Tibial artery (tissue), 4 donors: ENCODE results near the gene SEZ6.

Experiments
- DNase-seq, 2 donors: peaks; one replicate each; pipeline ENCODE4 v3.0.0-alpha.2; 2019
- H3K27ac ChIP-seq, 2 donors: fragments of 200-600 bp; sonication (generic) in 1 of 2; 1 replicate in 1 of 2; 2 replicates in 1 of 2; pipeline ENCODE4 v1.5.1; 2018 to 2019; ENCODE audit warnings: mild to moderate bottlenecking in 1 of 2
- H3K27me3 ChIP-seq, 2 donors: fragments of 200-600 bp; sonication (generic) in 1 of 2; one replicate each; pipeline versions ENCODE4 v1.5.1 to v1.6.0; 2016 to 2019
- H3K36me3 ChIP-seq, 3 donors: fragments of 200-600 bp; sonication (generic) in 2 of 3; one replicate each; pipeline ENCODE4 v1.5.1; 2016 to 2019; ENCODE audit warnings: mild to moderate bottlenecking in 2 of 3
- H3K4me1 ChIP-seq, 4 donors: fragments of 200-600 bp; sonication (generic) in 2 of 4; 1 replicate in 3 of 4; 2 replicates in 1 of 4; pipeline ENCODE4 v1.5.1; 2016 to 2019
- H3K4me3 ChIP-seq, 2 donors: fragments of 200-600 bp; sonication (generic) in 1 of 2; 1 replicate in 1 of 2; 2 replicates in 1 of 2; pipeline ENCODE4 v1.5.1; 2018 to 2019; ENCODE audit warnings: mild to moderate bottlenecking in 2 of 2
- H3K9me3 ChIP-seq, 3 donors: fragments of 200-600 bp; sonication (generic) in 1 of 3; one replicate each; pipeline ENCODE4 v1.5.1; 2016 to 2019
- intact Hi-C: fragments of 100-400 bp; cut with DNase I; formaldehyde crosslinking; loops from one replicate; pipeline ENCODE4 v1.15.0; 2023; ENCODE audit warnings: low total_unique reads
- TF ChIP-seq, protein P1 (sequence below), 2 experiments: fragments of 200-600 bp in 1 of 2; fragments of 450-650 bp in 1 of 2; IDR thresholded peaks; one replicate each; pipeline ENCODE4 v1.5.1; 2017 to 2019; ENCODE audit warnings: antibody characterized with exemption in 2 of 2, mild to moderate bottlenecking in 1 of 2, moderate library complexity in 1 of 2

Gene SEZ6

DNA sequence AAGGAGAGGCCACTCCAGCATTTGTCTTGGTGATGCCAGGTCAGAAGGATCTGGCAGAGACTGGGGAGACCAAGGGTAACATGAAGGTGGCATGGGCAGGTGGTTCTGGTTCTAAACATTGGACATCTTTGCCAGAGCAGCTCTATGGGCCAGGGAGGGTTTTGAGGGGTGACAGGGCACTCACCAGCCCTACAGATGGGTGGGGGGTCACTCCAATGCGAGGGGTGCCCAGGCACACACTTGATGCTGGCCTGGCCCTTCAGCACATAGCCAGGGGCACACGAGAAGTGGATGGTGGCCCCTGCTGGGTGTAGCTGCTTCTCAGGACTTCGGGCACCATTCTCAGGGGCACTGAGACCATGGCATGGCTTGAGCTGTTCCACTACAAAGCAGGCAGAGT, 49.0 kb downstream of the SEZ6 start:
- H3K36me3 ChIP-seq, result no peaks in the 10 kb centered on the region
- H3K9me3 ChIP-seq, result no peaks in the 10 kb centered on the region
- peak in 1 of 2 donors; percentile 31 for DNase-seq
- peaks cover 0 to 16% of the 10 kb centered on the region in 2 donors for H3K27me3 ChIP-seq
- no peak overlapping the region for H3K4me3 ChIP-seq
- H3K27ac ChIP-seq, result no peak overlapping the region
- peaks cover 0 to 9% (median 6%) of the 10 kb centered on the region in 4 donors for H3K4me1 ChIP-seq
- intact Hi-C loops, result no loop called here
- TF ChIP-seq, protein P1, sequence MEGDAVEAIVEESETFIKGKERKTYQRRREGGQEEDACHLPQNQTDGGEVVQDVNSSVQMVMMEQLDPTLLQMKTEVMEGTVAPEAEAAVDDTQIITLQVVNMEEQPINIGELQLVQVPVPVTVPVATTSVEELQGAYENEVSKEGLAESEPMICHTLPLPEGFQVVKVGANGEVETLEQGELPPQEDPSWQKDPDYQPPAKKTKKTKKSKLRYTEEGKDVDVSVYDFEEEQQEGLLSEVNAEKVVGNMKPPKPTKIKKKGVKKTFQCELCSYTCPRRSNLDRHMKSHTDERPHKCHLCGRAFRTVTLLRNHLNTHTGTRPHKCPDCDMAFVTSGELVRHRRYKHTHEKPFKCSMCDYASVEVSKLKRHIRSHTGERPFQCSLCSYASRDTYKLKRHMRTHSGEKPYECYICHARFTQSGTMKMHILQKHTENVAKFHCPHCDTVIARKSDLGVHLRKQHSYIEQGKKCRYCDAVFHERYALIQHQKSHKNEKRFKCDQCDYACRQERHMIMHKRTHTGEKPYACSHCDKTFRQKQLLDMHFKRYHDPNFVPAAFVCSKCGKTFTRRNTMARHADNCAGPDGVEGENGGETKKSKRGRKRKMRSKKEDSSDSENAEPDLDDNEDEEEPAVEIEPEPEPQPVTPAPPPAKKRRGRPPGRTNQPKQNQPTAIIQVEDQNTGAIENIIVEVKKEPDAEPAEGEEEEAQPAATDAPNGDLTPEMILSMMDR (IDR thresholded peaks at IDR 0.05), result no peak

DNA sequence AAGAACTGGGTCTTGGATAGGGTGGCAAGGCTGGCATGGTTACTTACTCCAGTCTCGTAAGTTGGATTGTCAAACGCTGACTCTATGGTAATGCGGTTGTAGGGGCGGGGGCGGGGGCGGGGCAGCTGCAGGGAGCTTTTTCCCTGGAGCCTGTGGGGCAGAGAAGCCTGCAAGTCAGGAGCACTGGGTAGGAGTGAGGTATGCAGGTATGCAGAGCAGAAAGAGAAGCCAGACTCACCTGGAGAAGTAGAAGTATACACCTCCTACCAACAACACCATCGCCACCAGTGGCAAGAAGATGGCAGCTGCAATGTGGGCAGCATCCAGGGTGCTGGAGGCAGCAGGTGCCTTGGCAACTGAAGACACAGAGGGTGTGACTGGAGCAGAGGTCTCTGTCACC, 49.7 kb downstream of the SEZ6 start:
- H3K9me3 ChIP-seq, result no peaks in the 10 kb centered on the region
- TF ChIP-seq, protein P1 (IDR thresholded peaks at IDR 0.05), result no peak

DNA sequence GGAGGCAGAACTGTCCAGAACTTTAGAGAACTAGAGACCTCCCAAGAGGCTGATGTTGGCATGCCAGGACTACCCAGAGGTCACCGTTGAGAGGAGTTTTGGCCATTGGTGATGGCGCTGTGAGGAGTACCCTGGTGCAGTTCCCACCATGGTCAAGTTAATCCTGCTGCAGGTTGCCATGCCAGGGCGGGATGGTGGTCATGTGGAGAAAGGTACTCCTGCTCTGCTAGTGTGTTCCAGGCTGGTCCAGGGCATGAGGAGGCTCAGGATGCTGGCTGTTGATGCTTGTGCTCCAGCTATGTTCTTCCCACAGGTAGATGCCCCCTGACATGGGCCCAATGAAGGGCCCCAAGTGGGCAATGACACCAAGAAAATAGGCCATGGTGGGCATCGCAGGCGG, 50.4 kb downstream of the SEZ6 start:
- H3K4me1 ChIP-seq, result peaks cover 0 to 9% (median 6%) of the 10 kb centered on the region in 4 donors
- intact Hi-C loops, result no loop called here
- H3K27me3 ChIP-seq, result peaks cover 0 to 3% of the 10 kb centered on the region in 2 donors
- H3K4me3 ChIP-seq, result no peak overlapping the region
- no peak overlapping the region for H3K27ac ChIP-seq
- DNase-seq, result peak in 1 of 2 donors; percentile 58
- H3K36me3 ChIP-seq, result no peaks in the 10 kb centered on the region
- no peaks in the 10 kb centered on the region for H3K9me3 ChIP-seq
- TF ChIP-seq, protein P1 (IDR thresholded peaks at IDR 0.05), result no peak

More for the DNA sequence above, 49.7 kb downstream of the SEZ6 start:
- Histone ChIP-seq H3K27me3 (peaks cover 0 to 8% of the 10 kb centered on the region in 2 donors), H3K4me3 (no peak overlapping the region), H3K4me1 (peaks cover 0 to 9% (median 6%) of the 10 kb centered on the region in 4 donors), H3K36me3 (no peaks in the 10 kb centered on the region), H3K27ac (no peak overlapping the region)
- DNase-seq, result no peak
- intact Hi-C loops, result no loop called here

DNA sequence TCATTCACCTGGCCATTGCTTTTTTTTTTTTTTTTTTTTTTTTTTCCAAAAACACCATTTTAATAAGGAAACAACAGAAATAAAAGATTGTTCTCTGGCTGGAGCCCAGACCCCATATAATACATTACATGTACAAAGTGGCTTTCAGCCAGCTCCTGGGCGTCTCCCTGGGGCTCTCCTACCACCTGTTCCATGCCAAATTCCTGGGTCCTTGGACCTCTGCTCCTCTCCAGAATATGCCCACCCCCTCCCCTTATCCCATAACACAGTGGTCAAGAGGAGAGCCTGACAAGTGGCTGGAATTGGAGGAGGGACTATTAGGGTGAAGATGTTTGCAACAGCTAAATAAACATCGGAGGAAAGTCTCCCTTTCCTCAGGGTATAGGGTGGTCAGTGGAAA, 50.9 kb downstream of the SEZ6 start:
- TF ChIP-seq, protein P1 (IDR thresholded peaks at IDR 0.05), result no peak
- Histone ChIP-seq H3K9me3 (no peaks in the 10 kb centered on the region), H3K4me1 (peaks cover 0 to 9% (median 6%) of the 10 kb centered on the region in 4 donors), H3K27ac (no peak overlapping the region), H3K4me3 (no peak overlapping the region), H3K36me3 (no peaks in the 10 kb centered on the region), H3K27me3 (no peaks in the 10 kb centered on the region)
- peak in 1 of 2 donors; percentile 40 for DNase-seq
- intact Hi-C loops, result loop anchor here (5.0 kb wide), 1 partner anchor 618 kb away; the partner anchor contains the start of genes IFT20 and TNFAIP1

DNA sequence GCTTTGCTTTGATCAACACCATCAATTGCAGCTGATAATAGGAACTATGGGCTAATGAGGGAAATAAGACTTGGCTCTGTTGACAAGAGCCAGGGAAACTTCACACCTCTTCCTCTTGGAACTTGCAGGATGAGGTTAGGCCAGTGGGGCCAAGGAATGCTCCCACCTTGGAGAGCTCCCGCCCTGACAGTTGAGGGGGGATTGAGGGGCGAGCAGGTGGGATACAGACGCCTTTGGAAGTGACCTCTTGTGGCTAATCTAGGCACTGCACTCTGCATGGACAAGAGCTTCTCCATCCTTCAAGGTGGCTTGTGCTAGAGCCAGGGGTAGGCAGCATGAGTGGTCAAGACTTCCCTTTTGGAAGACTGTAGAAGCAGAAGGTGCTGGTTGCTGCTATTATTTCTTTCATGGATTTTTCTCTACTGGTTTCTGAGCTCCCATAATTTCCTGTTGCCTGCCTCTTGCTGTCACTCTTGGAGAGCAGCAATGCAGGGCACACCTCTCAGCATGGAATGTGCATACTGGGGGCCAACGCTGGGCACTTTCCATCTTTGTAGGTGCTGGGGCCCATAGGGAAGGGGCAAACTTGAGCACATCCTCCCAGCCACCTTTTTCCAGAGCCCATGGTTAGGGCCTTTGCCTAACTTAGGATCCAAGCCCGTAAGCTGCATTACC, 52.3 kb downstream of the SEZ6 start:
- Histone ChIP-seq H3K9me3 (no peaks in the 10 kb centered on the region), H3K4me3 (no peak overlapping the region), H3K27ac (peak overlapping the region in 1 of 2 donors; percentile 98), H3K36me3 (no peaks in the 10 kb centered on the region), H3K27me3 (no peaks in the 10 kb centered on the region), H3K4me1 (peaks cover 0 to 12% (median 6%) of the 10 kb centered on the region in 4 donors)
- TF ChIP-seq, protein P1 (IDR thresholded peaks at IDR 0.05), result peak; percentile 66 to 74
- intact Hi-C loops, result loop anchor here (5.0 kb wide), 1 partner anchor 616 kb away; the partner anchor contains the start of genes IFT20 and TNFAIP1
- DNase-seq, result peak; percentile 45 to 76
